ENCODE measurements around the gene KLHDC10.
"Not testable (repeated sequence)": the region's sequence is repeated elsewhere in the genome, so short reads cannot be mapped to it uniquely, and the experiment has no call there.

KLHDC10 gene

GRCh38 chr7:130083497-130083896 is 13.2 kb downstream of the KLHDC10 start:
- DNase-seq, result not testable (repeated sequence)

GRCh38 chr7:130084037-130084875 is 13.9 kb downstream of the KLHDC10 start:
- no peak for DNase-seq

GRCh38 chr7:130085235-130085634 is 14.9 kb downstream of the KLHDC10 start:
- DNase-seq, result not testable (repeated sequence)

GRCh38 chr7:130086938-130087337 is 16.6 kb downstream of the KLHDC10 start:
- DNase-seq, result no peak

GRCh38 chr7:130087364-130087763 is 17.0 kb downstream of the KLHDC10 start:
- no peak for DNase-seq

- no peak for DNase-seq
Observed at GRCh38 chr7:130090745-130091532, 20.6 kb downstream of the KLHDC10 start.

GRCh38 chr7:130091999-130092398 is 21.7 kb downstream of the KLHDC10 start:
- no peak for DNase-seq

- DNase-seq, result no peak
Observed at GRCh38 chr7:130092598-130092997, 22.3 kb downstream of the KLHDC10 start.

- DNase-seq, result no peak
Observed at GRCh38 chr7:130095812-130096211, 25.5 kb downstream of the KLHDC10 start.

- no peak for DNase-seq
Observed at GRCh38 chr7:130096243-130096827, 26.0 kb downstream of the KLHDC10 start.

- DNase-seq, result no peak
Observed at GRCh38 chr7:130099331-130099730, 29.0 kb downstream of the KLHDC10 start.

- DNase-seq, result no peak
Observed at GRCh38 chr7:130102588-130102987, 32.3 kb downstream of the KLHDC10 start.

GRCh38 chr7:130107949-130108674 is 37.8 kb downstream of the KLHDC10 start:
- DNase-seq, result no peak

- DNase-seq, result no peak
Observed at GRCh38 chr7:130108809-130109208, 38.5 kb downstream of the KLHDC10 start.

GRCh38 chr7:130112093-130112492 is 41.8 kb downstream of the KLHDC10 start:
- no peak for DNase-seq

- no peak for DNase-seq
Observed at GRCh38 chr7:130112662-130113425, 42.5 kb downstream of the KLHDC10 start.

- not testable (repeated sequence) for DNase-seq
Observed at GRCh38 chr7:130113426-130113805, 43.1 kb downstream of the KLHDC10 start.

- DNase-seq, result no peak
Observed at GRCh38 chr7:130113887-130114286, 43.6 kb downstream of the KLHDC10 start.

GRCh38 chr7:130114374-130114773 is 44.0 kb downstream of the KLHDC10 start:
- no peak for DNase-seq

GRCh38 chr7:130114776-130115175 is 44.4 kb downstream of the KLHDC10 start:
- no peak for DNase-seq

- no peak for DNase-seq
Observed at GRCh38 chr7:130118294-130118693, 48.0 kb downstream of the KLHDC10 start.

GRCh38 chr7:130118801-130119200 is 48.5 kb downstream of the KLHDC10 start:
- DNase-seq, result no peak
